Astrocyte of the spinal cord (primary cell): Measurements from ENCODE around the gene TIPRL.
A peak's percentile ranks its signal among the peaks of the same experiment; 100 is the strongest.

Experiments used
- DNase-seq: peaks from one replicate; pipeline ENCODE4 v3.0.0; 2011; ENCODE audit warnings: low read depth, low spot score
- H3K4me3 ChIP-seq: 2 replicates; pipeline ENCODE4 v1.5.1; 2011; ENCODE audit warnings: low read depth, mild to moderate bottlenecking, low read length, moderate library complexity
- in situ Hi-C: cut with HindIII; loops from 2 replicates; pipeline ENCODE4 v1.10.0; 2017; ENCODE audit warnings: low sequenced_read_pairs
- TF ChIP-seq, protein P1 (sequence below): IDR thresholded peaks from 2 replicates; pipeline ENCODE4 v1.5.1; 2012; ENCODE audit warnings: low read depth, mild to moderate bottlenecking, low read length, inconsistent platforms

The TIPRL gene

DNA sequence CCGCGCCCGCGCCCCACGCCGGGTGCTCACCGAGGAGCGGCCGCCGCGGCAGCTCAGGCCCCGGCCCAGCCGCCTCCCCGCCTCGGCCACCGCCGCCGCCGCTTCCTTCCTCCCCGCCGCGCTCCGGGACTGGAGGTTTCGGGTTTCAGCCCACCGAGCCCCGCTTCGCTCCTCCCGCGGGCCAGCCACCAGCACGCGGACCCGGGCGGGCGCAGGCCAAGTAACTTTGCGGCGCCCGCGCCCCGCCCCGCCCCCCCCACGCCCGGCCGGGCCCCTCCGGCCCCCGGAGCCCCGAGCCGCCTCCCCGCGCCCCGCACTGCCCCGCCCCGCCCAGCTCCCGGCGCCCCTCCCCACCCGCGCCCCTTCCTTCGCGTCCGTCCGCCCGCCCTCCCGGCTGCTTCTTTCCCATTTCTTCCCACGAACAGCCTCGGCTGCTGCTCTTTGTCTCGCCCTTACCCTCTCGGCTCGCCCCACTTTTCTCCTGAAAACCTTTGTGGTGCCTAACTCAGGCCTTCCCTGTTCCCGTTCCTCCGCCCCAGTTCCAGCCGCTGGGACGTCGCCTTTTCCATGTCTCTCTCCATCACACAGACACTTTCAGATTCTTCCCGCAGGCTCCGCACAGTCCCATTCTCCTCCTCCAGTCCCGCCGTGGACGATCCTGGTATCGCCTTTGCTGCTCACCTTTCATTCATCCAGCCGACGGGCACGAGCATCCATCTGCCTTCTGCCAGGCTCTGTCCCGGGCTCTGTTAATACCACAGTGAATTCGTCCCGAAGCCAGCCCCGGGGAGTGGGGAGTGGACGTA lies 41.9 kb upstream of the TIPRL start, which contains the start of gene GPR161:
GPR161 (minus strand) TSS at position 222 of the 806 bp plus-strand sequence. CDS start 32,080 bp downstream, outside the sequence.
- DNase-seq, result peak; percentile 56

DNA sequence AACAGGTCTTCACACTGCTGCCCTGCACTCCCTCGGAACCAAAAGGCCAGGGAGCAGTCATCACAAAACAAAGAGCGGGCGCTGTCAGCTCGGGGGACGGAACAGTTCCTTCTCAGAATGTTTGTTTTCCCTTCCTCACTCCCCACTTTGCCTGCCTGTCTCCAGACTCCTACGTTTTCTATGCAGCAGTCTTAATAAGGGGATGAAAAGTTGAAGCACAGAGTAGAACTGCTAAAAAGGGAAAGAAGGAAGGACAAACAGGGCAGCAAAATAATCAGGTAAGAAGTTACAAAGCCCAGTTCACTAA lies 41.3 kb upstream of the TIPRL start:
- in situ Hi-C loops, result no loop called here

More for the DNA sequence above, 41.9 kb upstream of the TIPRL start, which contains the start of gene GPR161:
- in situ Hi-C loops, result no loop called here
- TF ChIP-seq, protein P1, sequence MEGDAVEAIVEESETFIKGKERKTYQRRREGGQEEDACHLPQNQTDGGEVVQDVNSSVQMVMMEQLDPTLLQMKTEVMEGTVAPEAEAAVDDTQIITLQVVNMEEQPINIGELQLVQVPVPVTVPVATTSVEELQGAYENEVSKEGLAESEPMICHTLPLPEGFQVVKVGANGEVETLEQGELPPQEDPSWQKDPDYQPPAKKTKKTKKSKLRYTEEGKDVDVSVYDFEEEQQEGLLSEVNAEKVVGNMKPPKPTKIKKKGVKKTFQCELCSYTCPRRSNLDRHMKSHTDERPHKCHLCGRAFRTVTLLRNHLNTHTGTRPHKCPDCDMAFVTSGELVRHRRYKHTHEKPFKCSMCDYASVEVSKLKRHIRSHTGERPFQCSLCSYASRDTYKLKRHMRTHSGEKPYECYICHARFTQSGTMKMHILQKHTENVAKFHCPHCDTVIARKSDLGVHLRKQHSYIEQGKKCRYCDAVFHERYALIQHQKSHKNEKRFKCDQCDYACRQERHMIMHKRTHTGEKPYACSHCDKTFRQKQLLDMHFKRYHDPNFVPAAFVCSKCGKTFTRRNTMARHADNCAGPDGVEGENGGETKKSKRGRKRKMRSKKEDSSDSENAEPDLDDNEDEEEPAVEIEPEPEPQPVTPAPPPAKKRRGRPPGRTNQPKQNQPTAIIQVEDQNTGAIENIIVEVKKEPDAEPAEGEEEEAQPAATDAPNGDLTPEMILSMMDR, result no peak
- peak within 1 kb of the TSS; percentile 77 for H3K4me3 ChIP-seq

DNA sequence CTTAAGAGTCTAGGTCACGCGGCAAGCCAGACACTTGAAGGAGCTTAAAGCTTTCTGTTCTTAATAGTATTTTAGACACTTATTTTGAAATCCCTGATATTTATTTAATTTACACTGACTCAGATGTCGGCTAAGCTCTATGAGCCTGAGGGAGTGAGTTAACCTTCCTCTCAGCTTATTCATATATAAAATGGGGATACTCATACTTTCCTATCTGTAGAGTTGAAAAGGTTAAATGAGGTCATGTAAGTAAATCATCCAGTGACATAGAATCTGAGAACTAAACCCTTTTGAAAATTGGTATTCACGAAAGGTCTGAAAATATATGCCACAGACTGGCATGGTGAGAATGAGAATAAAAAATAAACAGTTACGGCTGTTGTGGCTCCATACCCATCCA lies 40.6 kb upstream of the TIPRL start:
- TF ChIP-seq, protein P1, result no peak
- in situ Hi-C loops, result no loop called here
- DNase-seq, result no peak
- H3K4me3 ChIP-seq, result no peak overlapping the region

More for the DNA sequence above, 41.3 kb upstream of the TIPRL start:
- peak overlapping the region; percentile 77 for H3K4me3 ChIP-seq
- TF ChIP-seq, protein P1, result no peak
- no peak for DNase-seq

DNA sequence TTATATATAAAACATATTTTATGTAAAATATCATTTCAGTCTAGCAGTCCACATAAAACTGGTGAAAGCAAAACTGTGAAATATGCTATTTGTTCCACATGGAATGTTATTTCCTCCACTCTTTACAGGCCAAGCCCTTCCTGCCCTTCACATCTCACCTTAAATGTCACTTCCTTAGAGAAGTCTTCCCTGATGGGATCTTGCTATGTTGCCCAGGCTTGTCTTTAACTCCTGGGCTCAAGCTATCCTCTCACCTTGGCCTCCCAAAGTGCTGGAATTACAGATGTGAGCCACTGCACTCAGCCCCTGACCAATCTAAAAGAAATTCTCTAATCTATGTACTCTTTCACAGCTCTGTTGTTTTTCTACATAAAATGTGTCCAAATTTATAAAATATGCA lies 39.7 kb upstream of the TIPRL start:
- DNase-seq, result no peak

DNA sequence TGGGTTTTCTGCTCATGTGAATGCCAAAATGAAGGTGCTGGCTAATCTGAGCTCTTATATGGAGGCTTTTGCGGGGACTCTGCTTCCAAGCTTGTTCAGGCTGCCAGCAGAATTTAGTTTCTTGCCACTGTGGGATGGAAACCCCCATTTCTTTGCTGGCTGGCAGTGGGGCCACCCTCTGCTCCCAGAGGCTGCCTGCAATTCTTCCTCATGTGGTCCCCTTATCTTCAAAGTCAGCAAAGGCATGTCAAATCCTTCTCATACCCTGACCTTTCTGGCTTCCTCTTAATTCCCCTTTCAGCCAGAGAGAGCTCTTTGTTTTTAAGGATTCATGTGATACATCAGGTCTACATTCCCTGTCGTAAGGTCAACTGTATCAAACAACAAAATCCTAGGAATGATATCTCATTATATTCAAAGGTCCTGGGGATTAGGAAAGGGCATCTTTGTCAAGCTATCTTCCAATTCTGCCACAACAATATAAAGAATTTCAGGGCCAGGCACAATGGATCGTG lies 36.8 kb upstream of the TIPRL start:
- in situ Hi-C loops, result no loop called here
- DNase-seq, result no peak
- no peak overlapping the region for H3K4me3 ChIP-seq
- TF ChIP-seq, protein P1, result no peak

More for the DNA sequence above, 39.7 kb upstream of the TIPRL start:
- no peak overlapping the region for H3K4me3 ChIP-seq
- in situ Hi-C loops, result no loop called here
- TF ChIP-seq, protein P1, result no peak

DNA sequence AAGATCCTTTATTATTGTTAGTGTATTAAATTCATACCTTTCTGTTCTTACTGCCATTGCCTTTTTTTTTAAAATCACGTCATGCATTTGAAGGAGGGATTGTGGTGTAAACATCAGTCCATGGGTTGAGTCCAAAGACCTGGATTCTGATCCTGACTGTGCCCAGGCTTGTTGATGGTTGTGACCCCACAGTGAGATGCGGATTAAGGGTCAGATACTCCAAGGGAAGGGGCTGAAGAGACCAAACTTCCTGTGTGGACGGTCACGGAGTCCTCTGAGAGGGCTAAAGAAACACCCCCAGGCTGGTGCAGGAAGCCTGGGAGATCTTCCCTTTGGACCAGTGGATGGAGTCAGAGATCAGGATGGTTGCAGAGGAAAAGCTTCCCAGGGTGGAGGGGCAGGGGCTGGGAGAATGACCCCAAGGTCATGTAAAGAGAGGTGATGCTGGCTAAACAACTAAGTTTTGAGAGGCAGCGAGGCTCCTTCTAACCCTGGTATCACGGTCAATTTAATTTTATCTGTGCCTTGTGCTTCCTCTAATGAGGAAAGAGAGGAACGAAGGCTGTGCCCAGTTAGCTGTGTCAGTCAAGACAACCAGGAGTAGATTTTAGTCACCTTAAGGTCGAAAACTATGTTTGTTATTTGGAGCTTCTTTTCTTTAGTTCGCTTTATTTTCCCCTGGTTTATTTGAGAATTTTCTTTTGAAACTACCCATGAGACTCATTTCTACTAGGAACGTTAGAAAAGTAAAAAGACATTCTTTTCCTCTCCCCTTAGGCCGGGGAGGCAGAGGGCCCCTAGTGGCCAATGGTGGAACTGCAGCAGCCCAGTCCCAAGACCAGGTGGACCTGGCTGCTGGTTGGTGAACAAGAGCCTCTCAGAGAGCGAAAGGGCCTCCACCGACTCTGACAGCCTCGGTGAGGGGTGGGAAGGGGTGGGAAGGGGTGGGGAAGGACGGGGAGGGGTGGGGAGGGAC lies 33.3 kb upstream of the TIPRL start:
- TF ChIP-seq, protein P1, result peak; percentile 100
- no peak overlapping the region for H3K4me3 ChIP-seq
- in situ Hi-C loops, result no loop called here
- peak; percentile 89 for DNase-seq
